Smooth muscle cell (in vitro differentiated cells): ENCODE measurements around the gene PPT1. TPM values are rescaled to one million over a fixed set of nuclear protein-coding genes. Genes with fewer than 3 reads are reported as not detected.

Experiments used
- DNase-seq: peaks from one replicate; lab custom pipeline; 2025; ENCODE audit not compliant: unreplicated experiment; lab: John Stamatoyannopoulos, UW
- H2AFZ ChIP-seq: fragments of 200-600 bp; sonication (generic); 2 replicates; pipeline ENCODE4 v1.6.0; 2016; ENCODE audit warnings: antibody characterized with exemption, low read depth, mild to moderate bottlenecking
- H3F3A ChIP-seq: fragments of 200-600 bp; sonication (generic); 2 replicates; pipeline ENCODE4 v1.6.0; 2017; ENCODE audit warnings: antibody characterized with exemption, low read depth
- H3K27ac ChIP-seq: fragments of 200-600 bp; sonication (generic); 2 replicates; pipeline ENCODE4 v1.5.1; 2016; ENCODE audit warnings: low read depth, mild to moderate bottlenecking
- H3K27me3 ChIP-seq: fragments of 200-600 bp; sonication (generic); 2 replicates; pipeline ENCODE4 v1.6.1; 2016; ENCODE audit warnings: low read depth, mild to moderate bottlenecking
- H3K36me3 ChIP-seq: fragments of 200-600 bp; sonication (generic); 2 replicates; pipeline ENCODE4 v1.5.1; 2016; ENCODE audit warnings: low read depth
- H3K4me1 ChIP-seq: fragments of 200-600 bp; sonication (generic); 2 replicates; pipeline ENCODE4 v1.5.1; 2016; ENCODE audit warnings: low read depth
- H3K4me2 ChIP-seq: fragments of 200-600 bp; sonication (generic); 2 replicates; pipeline ENCODE4 v1.6.0; 2016; ENCODE audit warnings: mild to moderate bottlenecking
- H3K4me3 ChIP-seq: fragments of 200-600 bp; sonication (generic); 2 replicates; pipeline ENCODE4 v1.5.1; 2016; ENCODE audit warnings: mild to moderate bottlenecking
- H3K79me2 ChIP-seq: fragments of 200-600 bp; sonication (generic); 2 replicates; pipeline ENCODE4 v1.6.0; 2016; ENCODE audit warnings: low read depth, mild to moderate bottlenecking
- H3K9ac ChIP-seq: fragments of 200-600 bp; sonication (generic); 2 replicates; pipeline ENCODE4 v1.6.0; 2016; ENCODE audit warnings: low read depth
- H3K9me3 ChIP-seq: fragments of 200-600 bp; sonication (generic); replicated peaks from 2 replicates; pipeline ENCODE4 v1.5.1; 2016; ENCODE audit warnings: low read depth
- H4K20me1 ChIP-seq: fragments of 200-600 bp; sonication (generic); 2 replicates; pipeline ENCODE4 v1.6.0; 2016; ENCODE audit warnings: low read depth
- WGBS: methylation state at CpG from one replicate; pipeline ENCODE4 v1.1.7; 2016; ENCODE audit warnings: low lambda C conversion rate; 5-methylcytosine and 5-hydroxymethylcytosine counted together
- polyA plus RNA-seq: library from polyadenylated mRNA; unstranded; fragments of >200 nt; fragmentation: Nextera tagmentation; extraction: Ambion mirVana; gene quantifications from 2 replicates; pipeline ENCODE4 v1.2.1, GENCODE V29; 2016
- total RNA-seq: library from RNA; depleted of rRNA; stranded (reverse); fragments of >200 nt; gene quantifications from 2 replicates; pipeline ENCODE4 v1.2.3, GENCODE V29; 2014
- TF ChIP-seq, protein P1 (sequence below): fragments of 200-600 bp; sonication (generic); IDR thresholded peaks from 2 replicates; pipeline ENCODE4 v1.5.1; 2017; ENCODE audit warnings: borderline replicate concordance, mild to moderate bottlenecking, antibody characterized with exemption; ENCODE audit not compliant: insufficient read depth, poor library complexity, severe bottlenecking

The PPT1 gene
- total and polyA plus RNA-seq, 2 experiments from 2014 or later, result 72.5 to 85.6 TPM

DNA sequence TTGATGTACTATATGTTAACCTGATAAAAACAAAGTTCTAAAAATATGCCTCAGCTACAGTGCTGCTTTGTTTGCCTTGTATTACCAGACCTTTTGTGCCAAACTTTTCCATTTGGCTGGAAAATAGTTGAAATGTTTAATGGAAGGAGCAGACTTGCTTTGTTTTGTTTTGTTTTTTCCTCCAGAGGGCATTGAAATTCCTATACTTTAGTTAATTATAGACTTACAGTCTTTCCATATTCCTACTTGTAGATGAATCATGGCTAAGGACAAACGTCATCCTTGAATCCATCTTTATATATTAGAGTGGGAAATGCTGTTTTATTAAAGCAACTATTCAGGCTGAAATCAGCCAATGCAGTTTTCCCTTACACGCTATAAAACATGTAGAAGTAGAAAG, 49.8 kb downstream of the PPT1 start:
- Histone ChIP-seq H4K20me1 (peaks cover 100% of the 10 kb centered on the region), H3K27me3 (no peaks in the 10 kb centered on the region), H3K36me3 (no peaks in the 10 kb centered on the region), H3K4me3 (no peak overlapping the region), H3K4me2 (no peak overlapping the region), H3F3A (peaks cover 13% of the 10 kb centered on the region), H3K9me3 (no peaks in the 10 kb centered on the region), H3K79me2 (peaks cover 100% of the 10 kb centered on the region), H3K4me1 (peaks cover 6% of the 10 kb centered on the region), H3K27ac (peak overlapping the region; percentile 66), H3K9ac (no peak overlapping the region), H2AFZ (no peak overlapping the region)
- TF ChIP-seq, protein P1, sequence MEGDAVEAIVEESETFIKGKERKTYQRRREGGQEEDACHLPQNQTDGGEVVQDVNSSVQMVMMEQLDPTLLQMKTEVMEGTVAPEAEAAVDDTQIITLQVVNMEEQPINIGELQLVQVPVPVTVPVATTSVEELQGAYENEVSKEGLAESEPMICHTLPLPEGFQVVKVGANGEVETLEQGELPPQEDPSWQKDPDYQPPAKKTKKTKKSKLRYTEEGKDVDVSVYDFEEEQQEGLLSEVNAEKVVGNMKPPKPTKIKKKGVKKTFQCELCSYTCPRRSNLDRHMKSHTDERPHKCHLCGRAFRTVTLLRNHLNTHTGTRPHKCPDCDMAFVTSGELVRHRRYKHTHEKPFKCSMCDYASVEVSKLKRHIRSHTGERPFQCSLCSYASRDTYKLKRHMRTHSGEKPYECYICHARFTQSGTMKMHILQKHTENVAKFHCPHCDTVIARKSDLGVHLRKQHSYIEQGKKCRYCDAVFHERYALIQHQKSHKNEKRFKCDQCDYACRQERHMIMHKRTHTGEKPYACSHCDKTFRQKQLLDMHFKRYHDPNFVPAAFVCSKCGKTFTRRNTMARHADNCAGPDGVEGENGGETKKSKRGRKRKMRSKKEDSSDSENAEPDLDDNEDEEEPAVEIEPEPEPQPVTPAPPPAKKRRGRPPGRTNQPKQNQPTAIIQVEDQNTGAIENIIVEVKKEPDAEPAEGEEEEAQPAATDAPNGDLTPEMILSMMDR, result no peak
- WGBS, result 74% methylated on average over 2 of the region's 2 CpGs
- no peak for DNase-seq

DNA sequence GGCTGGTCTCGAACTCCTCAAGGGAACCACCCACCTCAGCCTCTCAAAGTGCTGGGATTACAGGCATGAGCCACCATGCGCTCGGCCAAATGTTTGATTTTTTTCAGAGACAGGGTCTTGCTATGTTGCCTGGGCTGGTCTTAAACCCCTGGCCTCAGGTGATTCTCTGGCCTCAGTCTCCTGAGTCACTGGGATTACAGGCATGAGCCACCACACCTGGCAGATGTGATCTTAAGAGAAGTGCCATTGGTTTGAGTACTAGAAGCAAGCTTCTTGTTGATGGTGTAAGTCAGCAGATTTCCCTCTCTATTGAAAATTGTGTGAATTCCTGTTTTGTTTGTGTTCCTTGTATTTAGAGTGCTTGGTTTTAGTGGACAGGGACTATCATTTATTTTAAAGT, 51.3 kb downstream of the PPT1 start:
- peaks cover 98% of the 10 kb centered on the region for H4K20me1 ChIP-seq
- no peak overlapping the region for H3K9ac ChIP-seq

DNA sequence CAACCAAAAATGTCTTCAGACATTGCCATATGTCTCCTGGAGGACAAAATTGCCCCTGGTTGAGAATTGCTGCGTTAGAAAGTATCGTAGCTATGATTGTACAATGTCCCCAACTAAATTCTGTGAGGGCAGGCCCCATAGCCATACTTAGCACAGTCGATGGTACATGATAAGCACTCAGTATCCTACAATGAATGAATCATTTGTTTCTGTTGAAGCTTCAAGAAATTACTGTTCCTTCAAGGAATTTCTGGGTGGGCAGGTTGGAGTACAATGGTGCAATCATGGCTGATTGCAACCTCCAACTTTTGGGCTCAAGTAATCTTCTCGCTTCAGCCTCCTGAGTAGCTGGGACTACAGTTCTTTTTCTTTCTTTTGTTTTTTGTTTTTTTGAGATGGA, 51.9 kb downstream of the PPT1 start:
- Histone ChIP-seq H3K4me1 (peaks cover 16% of the 10 kb centered on the region), H3K79me2 (peaks cover 97% of the 10 kb centered on the region), H3K36me3 (no peaks in the 10 kb centered on the region), H3K9ac (no peak overlapping the region), H3K9me3 (no peaks in the 10 kb centered on the region), H4K20me1 (peaks cover 92% of the 10 kb centered on the region), H3K27me3 (no peaks in the 10 kb centered on the region), H3K4me3 (no peak overlapping the region), H3K4me2 (peak overlapping the region; percentile 48), H3F3A (peaks cover 13% of the 10 kb centered on the region), H2AFZ (no peak overlapping the region), H3K27ac (peak overlapping the region; percentile 17)
- TF ChIP-seq, protein P1, result no peak
- no peak for DNase-seq
- 72% methylated on average over 4 of the region's 4 CpGs for WGBS

More for the DNA sequence above, 51.3 kb downstream of the PPT1 start:
- Histone ChIP-seq H3K4me1 (peaks cover 16% of the 10 kb centered on the region), H3K4me3 (no peak overlapping the region), H3K27ac (peak overlapping the region; percentile 17), H3K4me2 (no peak overlapping the region), H3K36me3 (no peaks in the 10 kb centered on the region), H3K79me2 (peaks cover 100% of the 10 kb centered on the region), H3K27me3 (no peaks in the 10 kb centered on the region), H2AFZ (no peak overlapping the region), H3K9me3 (no peaks in the 10 kb centered on the region), H3F3A (peaks cover 13% of the 10 kb centered on the region)
- WGBS, result 87% methylated on average over 3 of the region's 3 CpGs
- TF ChIP-seq, protein P1, result no peak
- no peak for DNase-seq

DNA sequence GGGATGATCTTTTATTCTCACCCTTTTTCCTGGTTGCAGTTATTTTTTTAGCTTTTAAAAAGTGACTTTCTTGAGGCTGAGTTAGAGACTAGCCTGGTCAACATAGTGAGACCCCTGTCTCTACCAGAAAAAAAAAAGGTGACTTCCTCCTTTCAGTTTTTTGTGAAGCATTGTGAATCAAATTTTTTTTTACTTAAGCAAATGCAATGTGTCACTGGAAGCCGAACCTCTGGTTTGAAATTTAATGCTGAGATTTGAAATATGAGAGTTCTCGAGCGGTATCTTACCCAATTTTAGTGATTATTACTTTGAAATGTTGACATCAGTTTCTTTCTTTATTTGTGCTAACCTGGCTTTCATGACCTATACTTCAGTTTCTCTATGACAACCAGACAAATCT, 52.9 kb downstream of the PPT1 start:
- no peaks in the 10 kb centered on the region for H3K27me3 ChIP-seq
- DNase-seq, result no peak
- H3K79me2 ChIP-seq, result peaks cover 86% of the 10 kb centered on the region
- H3K4me3 ChIP-seq, result peak overlapping the region; percentile 6
- TF ChIP-seq, protein P1, result no peak
- no peak overlapping the region for H2AFZ ChIP-seq
- peaks cover 9% of the 10 kb centered on the region for H3F3A ChIP-seq
- no peak overlapping the region for H3K9ac ChIP-seq
- H3K4me2 ChIP-seq, result peak overlapping the region; percentile 94
- no peaks in the 10 kb centered on the region for H3K36me3 ChIP-seq
- peak overlapping the region; percentile 10 for H3K27ac ChIP-seq
- 99% methylated on average over 3 of the region's 3 CpGs for WGBS
- H3K9me3 ChIP-seq, result no peaks in the 10 kb centered on the region
- peaks cover 81% of the 10 kb centered on the region for H4K20me1 ChIP-seq
- H3K4me1 ChIP-seq, result peaks cover 20% of the 10 kb centered on the region
